ENCODE results near the gene HAAO.
"Not testable (repeated sequence)": the region's sequence is repeated elsewhere in the genome, so short reads cannot be mapped to it uniquely, and the experiment has no call there.

HAAO gene

DNA sequence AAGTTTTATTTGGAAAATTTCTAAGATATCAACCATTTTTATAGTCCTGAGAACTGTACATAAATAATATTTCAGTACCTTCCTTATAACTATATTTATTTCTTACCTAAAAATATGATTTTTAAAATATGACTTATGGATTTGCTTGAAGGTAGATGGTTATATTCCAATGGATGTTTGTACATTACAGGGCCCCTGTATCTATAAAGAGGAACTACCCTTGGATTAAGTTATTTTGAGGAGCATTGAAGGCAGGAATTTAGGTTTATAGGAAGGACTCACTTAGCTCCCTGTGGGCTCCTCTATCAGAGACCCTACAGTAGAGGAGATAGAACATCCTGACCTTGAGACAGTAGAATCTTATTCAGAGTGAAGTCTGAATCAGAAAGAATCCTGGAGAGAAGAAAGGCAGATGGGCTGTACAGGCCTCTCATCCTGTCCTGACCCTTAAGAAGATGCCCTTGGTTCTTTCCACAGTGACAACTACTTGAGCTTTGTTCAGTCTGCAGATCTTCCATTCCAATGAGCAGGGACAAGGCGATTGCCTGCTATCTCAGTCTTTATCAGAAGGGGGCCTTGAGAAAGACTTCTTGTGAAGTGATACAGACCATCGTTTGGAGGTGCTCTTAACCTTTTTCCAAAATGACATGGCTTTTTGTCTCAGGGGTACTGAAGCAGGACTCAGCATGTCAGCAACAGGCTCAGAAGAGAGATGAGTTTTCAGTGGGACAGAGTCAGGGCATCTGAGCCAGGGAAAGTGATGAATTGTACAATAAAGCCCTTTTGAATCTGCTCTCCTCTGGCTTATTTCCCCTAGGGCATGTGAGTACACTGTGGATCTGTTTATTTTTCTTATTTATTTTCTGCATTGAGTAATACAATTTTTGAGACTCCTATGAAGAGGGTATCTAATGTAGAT, 49.4 kb downstream of the HAAO start:
- no peak for DNase-seq

DNA sequence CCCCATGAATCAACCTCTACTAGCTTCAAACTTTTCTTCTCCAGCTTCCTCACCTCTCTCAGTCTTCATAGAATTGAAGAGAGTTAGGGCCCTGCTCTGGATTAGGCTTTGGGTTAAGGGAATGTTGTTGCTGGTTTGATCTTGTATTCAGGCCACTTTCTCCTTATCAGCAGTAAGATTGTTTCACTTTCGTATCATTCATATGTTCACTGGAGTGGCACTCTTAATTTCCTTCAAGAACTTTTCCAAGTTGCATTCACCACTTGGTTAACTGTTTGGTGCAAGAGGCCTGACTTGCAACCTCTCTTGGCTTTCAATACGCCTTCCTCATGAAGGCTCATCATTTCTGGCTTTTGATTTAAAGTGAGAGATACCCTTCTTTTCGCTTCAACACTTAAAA, 51.2 kb downstream of the HAAO start:
- no peak for DNase-seq

DNA sequence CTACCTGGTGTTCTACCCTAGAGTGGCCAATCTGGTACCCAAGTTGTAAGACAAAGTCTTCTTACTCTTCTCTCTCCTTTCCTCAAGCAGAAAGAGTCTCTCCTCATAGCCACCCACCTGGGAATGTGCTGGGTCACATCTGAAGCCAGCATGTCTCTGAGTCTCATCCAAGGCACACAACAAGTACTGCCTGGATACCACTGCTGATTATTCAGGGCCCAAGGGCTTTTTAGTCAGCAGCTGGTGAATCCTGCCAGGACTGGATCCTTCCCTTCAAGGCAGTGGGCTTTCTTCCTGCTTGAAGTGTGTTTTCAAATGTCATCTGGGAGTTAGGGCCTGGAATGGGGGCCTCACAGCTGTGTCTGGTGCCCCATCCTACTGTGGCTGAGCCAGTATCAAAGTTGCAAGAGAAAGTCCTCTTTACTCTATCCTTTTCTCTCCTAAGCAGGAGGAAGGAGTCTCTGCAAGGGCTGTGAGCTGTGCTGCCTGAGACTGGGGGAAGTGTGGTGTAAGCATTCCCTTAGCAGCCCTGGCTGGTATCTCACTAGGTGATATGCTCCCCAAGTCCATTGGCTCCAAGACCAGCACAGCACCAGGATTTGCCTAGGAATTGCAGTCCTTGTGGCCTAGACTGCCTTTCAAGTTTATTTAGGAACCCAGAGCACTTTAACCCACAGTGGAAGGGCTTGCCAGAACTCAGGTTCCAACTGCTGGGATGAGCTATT, 55.6 kb downstream of the HAAO start:
- no peak for DNase-seq

DNA sequence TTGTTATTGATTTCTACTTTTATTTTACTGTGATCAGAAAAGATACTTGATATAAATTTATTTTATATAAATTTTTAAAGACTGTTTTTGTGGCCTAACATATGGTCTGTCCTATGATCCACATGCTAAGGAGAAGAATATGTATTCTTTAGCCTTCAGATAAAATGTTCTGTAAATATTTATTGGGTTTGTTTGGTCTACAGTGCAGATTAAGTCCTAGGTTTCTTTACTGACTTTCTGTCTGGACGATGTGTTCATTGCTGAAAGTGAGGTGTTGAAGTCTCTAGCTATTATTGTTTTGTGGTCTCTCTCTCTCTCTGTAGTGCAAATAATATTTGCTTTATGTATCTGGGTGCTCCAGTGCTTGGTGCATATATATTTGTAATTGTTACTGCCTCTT, 58.5 kb downstream of the HAAO start:
- DNase-seq = no peak

DNA sequence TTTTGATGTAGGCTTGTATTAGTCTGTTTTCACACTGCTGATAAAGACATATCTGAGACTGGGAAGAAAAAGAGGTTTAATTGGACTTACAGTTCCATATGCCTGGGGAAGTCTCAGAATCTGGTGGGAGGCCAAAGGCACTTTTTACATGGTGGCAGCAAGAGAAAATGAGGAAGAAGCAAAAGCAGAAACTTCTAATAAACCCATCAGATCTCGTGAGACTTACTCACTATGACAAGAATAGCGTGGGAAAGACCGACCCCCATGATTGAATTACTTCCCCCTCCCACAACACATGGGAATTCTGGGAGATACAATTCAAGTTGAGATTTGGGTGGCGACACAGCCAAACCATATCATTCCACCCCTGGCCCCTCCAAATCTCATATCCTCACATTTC, 61.1 kb downstream of the HAAO start:
- not testable (repeated sequence) for DNase-seq

DNA sequence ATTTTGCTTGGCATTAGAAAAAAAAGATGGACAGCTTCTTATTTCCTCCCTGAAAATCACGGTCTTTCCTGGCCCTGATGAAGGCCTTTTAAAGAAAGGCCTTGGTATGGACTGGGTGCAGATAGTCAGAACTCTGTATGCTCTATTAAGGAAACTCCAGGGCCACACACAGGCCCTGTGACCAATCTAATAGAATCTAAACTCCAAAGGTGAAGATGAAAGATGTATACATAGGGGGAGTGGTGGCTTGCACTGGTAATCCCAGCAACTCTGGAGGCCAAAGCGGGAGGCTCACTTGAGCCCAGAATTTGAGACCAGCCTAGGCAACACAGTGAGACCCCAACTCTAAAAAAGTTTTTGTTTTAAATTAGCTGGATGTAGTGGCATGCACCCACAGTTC, 65.7 kb downstream of the HAAO start:
- DNase-seq = no peak

DNA sequence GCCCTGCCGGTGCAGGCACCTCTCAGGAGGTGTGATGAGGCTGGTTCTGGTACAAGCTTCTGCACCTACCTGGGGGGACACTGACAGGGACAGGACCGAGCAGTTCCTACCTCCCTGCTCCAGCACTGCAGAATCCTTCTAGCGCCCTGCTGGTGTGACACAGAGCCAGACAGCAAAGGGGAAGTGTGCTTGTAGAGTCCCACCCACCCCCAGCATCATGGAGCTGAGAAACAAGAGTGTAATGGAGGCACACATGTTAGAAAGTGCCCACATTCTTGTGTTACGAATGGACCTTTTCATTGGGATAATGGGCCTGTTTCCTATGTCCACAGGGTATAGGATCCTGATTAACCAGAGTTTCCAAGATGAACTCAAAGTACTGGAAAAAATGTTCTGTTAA, 66.7 kb downstream of the HAAO start:
- no peak for DNase-seq

DNA sequence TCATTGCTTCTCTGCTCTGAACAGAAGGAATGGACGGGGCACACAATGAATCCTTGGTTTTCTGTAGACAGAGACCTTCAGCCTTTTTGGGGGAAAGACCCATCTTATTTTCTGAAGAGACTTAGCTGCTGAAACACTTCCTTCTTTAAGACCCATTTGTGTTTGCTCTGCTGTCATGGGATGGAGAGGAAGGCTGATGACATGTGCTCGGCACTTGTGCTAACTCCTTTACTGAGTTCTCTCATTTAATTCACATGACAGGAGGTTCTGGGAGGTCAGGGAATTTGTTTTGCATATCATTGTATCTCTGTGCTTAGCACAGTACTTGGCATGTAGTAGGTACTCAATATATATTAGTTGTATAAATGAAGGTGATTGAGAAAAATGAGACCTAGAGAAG, 67.5 kb downstream of the HAAO start:
- no peak for DNase-seq

DNA sequence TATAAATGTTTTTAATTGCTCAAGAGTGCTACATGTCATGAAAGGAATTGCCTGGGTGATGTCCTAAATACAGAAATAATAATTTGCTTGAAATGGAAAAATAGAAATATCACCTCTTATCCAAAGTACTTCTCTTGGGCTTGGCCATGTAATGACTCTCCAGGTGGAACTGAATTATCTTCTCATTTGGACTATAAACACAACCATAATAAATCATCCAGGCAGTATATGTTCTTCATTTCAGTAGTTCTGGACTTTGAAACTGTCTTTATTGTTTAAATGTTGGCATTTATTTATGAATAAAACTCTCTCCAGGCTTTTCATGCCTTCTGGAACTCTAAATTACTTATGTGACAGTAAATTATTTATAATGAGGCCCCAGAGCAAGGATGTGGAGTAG, 68.9 kb downstream of the HAAO start:
- DNase-seq = no peak

DNA sequence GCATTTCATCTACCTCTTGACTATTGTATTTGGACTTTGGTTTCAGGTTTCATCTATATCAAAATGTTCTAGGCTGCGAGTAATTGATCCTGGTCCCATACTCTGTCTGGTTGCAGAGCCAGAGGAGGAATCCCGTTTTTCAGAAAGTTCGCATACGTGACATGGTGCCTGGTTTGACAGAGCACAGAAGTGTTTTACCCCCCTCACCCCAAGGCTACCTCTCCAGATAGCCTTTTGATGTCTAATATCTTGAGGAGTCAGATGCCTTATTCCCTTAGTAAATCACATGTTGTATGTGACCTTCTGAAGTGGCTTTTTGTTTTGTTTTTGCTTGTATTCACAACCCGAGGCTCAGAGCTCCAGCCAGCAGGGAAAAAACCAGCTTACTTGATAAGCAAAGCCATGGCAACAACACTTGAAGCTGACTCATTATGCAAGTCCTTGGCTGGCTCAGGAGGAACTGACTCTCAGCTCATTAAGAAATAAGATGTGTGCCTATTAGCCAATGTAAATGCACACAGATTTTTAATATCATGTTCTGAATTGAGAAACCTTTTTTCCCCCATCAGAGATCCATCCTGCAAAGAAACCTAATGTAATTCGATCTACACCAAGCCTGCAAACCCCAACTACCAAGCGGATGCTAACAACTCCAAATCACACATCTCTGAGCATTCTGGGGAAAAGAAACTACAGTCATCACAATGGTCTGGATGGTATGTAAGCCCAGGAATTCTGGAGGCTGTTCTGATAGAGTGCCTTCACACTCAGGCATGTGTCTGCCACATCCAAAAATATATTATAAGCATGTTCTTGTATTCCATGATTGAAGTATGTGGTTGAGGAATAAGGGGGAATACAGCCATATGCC, 69.8 kb downstream of the HAAO start:
- no peak for DNase-seq

DNA sequence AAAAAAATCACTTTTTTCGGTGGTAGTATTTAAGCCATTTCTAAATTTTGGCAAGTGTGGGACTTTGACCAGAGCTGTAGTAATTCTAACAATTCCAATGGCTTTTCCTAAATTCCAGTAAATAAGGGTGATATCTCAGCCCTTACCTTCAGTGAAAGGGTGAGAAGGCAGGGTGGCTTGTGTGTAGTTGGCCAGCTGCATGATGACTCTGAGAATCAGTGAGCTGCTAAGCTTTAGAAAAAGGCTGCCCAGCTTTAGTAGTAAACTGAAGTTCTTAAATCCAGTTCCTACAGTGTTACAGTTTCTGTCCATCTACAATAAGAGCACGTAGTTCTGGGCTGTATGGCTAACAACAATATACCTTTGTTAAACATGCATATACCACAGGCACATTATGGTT, 70.5 kb downstream of the HAAO start:
- DNase-seq = no peak

Data from NCI-H774 (cell line).